MCF 10A (cell line): ENCODE results near the gene CDA. TPM values are rescaled to one million over a fixed set of nuclear protein-coding genes. Genes with fewer than 3 reads are reported as not detected.

Source experiments
- BruUV-seq: library from RNA; stranded (reverse); fragments of 400-500 nt; replicated peaks from 2 replicates; lab custom pipeline; 2021; lab: Mats Ljungman, UMichigan
- CTCF ChIA-PET: fragments of 300-600 bp; sonication (Branson Sonifier 250); formaldehyde crosslinking; extraction: SDS; loops from one replicate; lab custom pipeline; 2021; ENCODE audit warnings: antibody characterized with exemption, inconsistent platforms; lab: Yijun Ruan, JAX
- POLR2A ChIA-PET: fragments of 300-600, 350-650 bp; sonication (Branson Sonifier 250); formaldehyde crosslinking; extraction: SDS; loops from one replicate; lab custom pipeline; 2020; ENCODE audit warnings: antibody characterized with exemption, inconsistent platforms; lab: Yijun Ruan, JAX
- DNase-seq: peaks from one replicate; pipeline ENCODE4 v3.0.0-alpha.2; 2018; ENCODE audit not compliant: unreplicated experiment
- H3K27ac Mint-ChIP-seq: one replicate; pipeline ENCODE4 v1.8.0; 2022; ENCODE audit warnings: mild to moderate bottlenecking, low read depth, mixed read lengths; ENCODE audit not compliant: unreplicated experiment
- H3K27me3 Mint-ChIP-seq: one replicate; pipeline ENCODE4 v1.8.0; 2022; ENCODE audit warnings: mixed read lengths; ENCODE audit not compliant: insufficient read depth, unreplicated experiment
- H3K36me3 Mint-ChIP-seq: one replicate; pipeline ENCODE4 v1.8.0; 2022; ENCODE audit warnings: mild to moderate bottlenecking, moderate library complexity, mixed read lengths; ENCODE audit not compliant: insufficient read depth, unreplicated experiment
- H3K4me1 Mint-ChIP-seq: one replicate; pipeline ENCODE4 v1.8.0; 2022; ENCODE audit warnings: mixed read lengths; ENCODE audit not compliant: insufficient read depth, unreplicated experiment
- H3K4me3 Mint-ChIP-seq: one replicate; pipeline ENCODE4 v1.8.0; 2022; ENCODE audit warnings: mild to moderate bottlenecking, moderate library complexity, mixed read lengths; ENCODE audit not compliant: unreplicated experiment
- H3K9me3 Mint-ChIP-seq: one replicate; pipeline ENCODE4 v1.8.0; 2022; ENCODE audit warnings: mixed read lengths; ENCODE audit not compliant: unreplicated experiment
- intact Hi-C: fragments of 100-400 bp; cut with micrococcal nuclease; formaldehyde crosslinking; loops from 2 replicates; pipeline ENCODE4 v1.14.1; 2022
- total RNA-seq: library from RNA; stranded (reverse); gene quantifications from 2 replicates; pipeline ENCODE4 v1.2.3, GENCODE V29; 2022
- TF ChIP-seq, protein P1 (sequence below): fragments of 200-600 bp; IDR thresholded peaks from one replicate; pipeline ENCODE4 v1.8.0; 2022; ENCODE audit warnings: antibody characterized with exemption, mild to moderate bottlenecking; ENCODE audit not compliant: unreplicated experiment

Gene CDA
- total RNA-seq, 1 experiment from 2014 or later = not detected

DNA sequence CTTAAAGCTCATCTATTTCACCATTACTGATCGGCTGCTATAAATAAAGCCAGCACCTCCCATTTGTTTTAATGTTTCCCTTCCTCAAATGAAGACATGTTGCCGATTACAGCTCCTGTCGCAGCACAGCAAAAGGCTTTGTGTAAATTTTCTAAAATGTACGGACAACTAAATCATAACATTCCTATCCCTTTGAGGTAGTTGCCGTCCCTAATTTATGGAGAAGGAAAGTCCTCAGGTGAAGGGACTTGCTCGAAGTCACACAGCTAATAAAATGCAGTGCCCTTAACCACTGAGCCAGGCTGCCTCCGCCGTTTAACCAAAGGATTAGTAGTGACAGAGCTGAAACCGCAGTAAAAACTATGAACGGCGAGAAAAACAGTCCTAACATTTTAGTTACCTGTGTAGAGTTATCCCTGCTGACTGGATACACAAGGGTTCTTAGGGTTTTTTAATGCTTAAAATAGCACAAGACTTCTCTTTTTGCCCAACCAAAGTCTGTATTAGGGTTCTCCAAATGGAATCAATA, 45.2 kb downstream of the CDA start:
- Mint-ChIP-seq H3K4me3 (peak overlapping the region; percentile 77), H3K36me3 (peaks cover 11% of the 10 kb centered on the region)
- TSS peak; percentile 57 for BruUV-seq

DNA sequence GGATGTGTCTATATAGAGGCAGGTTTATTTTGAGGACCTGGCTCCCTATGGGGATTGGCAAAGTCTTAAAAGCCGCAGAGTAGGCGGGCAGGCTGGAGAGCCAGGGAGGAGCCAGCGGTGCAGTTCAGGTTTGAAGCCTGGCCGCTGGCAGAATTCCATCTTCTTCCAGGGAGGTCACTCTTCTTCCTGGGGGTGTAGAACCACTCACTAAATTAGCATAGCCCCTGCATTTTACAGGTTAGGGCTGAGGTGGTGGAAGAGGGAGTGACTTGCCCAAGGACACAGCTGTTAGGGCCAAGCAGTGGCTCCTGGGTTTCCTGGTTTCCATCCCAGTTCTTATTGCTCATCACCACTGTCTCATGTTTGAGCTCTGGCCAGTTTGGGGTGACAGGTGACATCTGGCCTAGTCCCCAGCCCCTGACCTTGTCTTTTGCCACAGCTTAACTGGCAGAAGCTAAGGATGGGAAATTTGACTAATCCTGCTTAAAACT, 45.7 kb downstream of the CDA start:
- DNase-seq = peak; percentile 79
- intact Hi-C loops = loop anchor here (10.0 kb wide), 1 partner anchor 420 kb away; no protein-coding TSS in a partner anchor
- peaks cover 11% of the 10 kb centered on the region for H3K36me3 Mint-ChIP-seq
- BruUV-seq = no TSS peak
- peak overlapping the region; percentile 69 for H3K27ac Mint-ChIP-seq
- H3K4me3 Mint-ChIP-seq = peak overlapping the region; percentile 77
- ChIA-PET CTCF (interaction anchor here (0.6 to 7.6 kb wide), 8 partner anchors 10 to 1243 kb away, joined by 3 to 55 read pairs (median 7); no protein-coding TSS in a partner anchor), POLR2A (interaction anchor here (0.7 to 3.2 kb wide), 10 partner anchors 10 to 150 kb away, joined by 3 to 41 read pairs (median 6); partner anchors contain the start of genes CAMK2N1 and DDOST)
- peaks cover 12% of the 10 kb centered on the region for H3K4me1 Mint-ChIP-seq
- TF ChIP-seq, protein P1, sequence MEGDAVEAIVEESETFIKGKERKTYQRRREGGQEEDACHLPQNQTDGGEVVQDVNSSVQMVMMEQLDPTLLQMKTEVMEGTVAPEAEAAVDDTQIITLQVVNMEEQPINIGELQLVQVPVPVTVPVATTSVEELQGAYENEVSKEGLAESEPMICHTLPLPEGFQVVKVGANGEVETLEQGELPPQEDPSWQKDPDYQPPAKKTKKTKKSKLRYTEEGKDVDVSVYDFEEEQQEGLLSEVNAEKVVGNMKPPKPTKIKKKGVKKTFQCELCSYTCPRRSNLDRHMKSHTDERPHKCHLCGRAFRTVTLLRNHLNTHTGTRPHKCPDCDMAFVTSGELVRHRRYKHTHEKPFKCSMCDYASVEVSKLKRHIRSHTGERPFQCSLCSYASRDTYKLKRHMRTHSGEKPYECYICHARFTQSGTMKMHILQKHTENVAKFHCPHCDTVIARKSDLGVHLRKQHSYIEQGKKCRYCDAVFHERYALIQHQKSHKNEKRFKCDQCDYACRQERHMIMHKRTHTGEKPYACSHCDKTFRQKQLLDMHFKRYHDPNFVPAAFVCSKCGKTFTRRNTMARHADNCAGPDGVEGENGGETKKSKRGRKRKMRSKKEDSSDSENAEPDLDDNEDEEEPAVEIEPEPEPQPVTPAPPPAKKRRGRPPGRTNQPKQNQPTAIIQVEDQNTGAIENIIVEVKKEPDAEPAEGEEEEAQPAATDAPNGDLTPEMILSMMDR = no peak
- H3K9me3 Mint-ChIP-seq = no peaks in the 10 kb centered on the region
- H3K27me3 Mint-ChIP-seq = no peaks in the 10 kb centered on the region

More for the DNA sequence above, 45.2 kb downstream of the CDA start:
- Mint-ChIP-seq H3K27me3 (no peaks in the 10 kb centered on the region), H3K27ac (peak overlapping the region; percentile 69), H3K9me3 (no peaks in the 10 kb centered on the region), H3K4me1 (peaks cover 12% of the 10 kb centered on the region)
- ChIA-PET CTCF (interaction anchor here (0.6 to 7.6 kb wide), 16 partner anchors 9 to 700 kb away, joined by 3 to 55 read pairs (median 4); no protein-coding TSS in a partner anchor), POLR2A (interaction anchor here (0.6 to 3.2 kb wide), 27 partner anchors 9 to 1680 kb away, joined by 3 to 41 read pairs (median 4); partner anchors contain the start of genes CAMK2N1, DDOST, KIF17 and MUL1)
- TF ChIP-seq, protein P1 = no peak
- no peak for DNase-seq
- intact Hi-C loops = loop anchor here (10.0 kb wide), 1 partner anchor 419 kb away; no protein-coding TSS in a partner anchor

DNA sequence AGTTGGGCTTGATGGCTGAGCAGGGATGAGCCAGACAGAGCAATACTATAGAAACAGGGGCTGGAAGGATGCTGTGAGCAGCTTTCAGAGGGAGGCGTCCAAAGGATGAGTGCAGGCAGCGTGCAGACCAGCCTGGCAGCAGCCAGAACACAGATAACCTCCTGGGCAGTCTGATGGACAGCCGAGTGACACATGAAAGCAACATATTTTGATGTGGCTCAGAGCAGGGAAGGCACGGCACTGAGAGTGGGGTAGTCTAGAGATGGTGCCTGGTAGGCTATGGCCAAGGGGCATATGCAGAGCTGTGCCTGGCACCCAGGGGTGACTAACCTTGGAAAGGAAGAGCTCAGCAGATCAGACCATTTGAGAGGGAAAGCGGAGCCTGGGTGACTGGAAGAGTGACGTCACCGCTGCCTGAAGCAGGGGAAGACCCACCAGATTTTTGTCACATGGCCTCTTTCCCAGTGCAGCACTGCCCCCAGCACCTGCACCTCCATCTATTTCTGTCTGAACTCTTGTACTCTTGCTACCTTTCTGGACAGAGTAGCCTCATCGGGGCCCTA, 48.0 kb downstream of the CDA start:
- H3K4me1 Mint-ChIP-seq = peaks cover 12% of the 10 kb centered on the region

More for the DNA sequence above, 48.0 kb downstream of the CDA start:
- CTCF ChIA-PET = interaction anchor here (7.6 kb wide), 1 partner anchor 113 kb away, joined by 55 read pairs; no protein-coding TSS in a partner anchor
- DNase-seq = no peak
- TF ChIP-seq, protein P1 = no peak
- BruUV-seq = no TSS peak
- intact Hi-C loops = loop anchor here (10.0 kb wide), 1 partner anchor 422 kb away; no protein-coding TSS in a partner anchor
- Mint-ChIP-seq H3K27me3 (no peaks in the 10 kb centered on the region), H3K4me3 (peak overlapping the region; percentile 28), H3K27ac (no peak overlapping the region), H3K36me3 (peaks cover 28% of the 10 kb centered on the region), H3K9me3 (no peaks in the 10 kb centered on the region)
- POLR2A ChIA-PET = no interaction called here
